GM21786 (cell line): ENCODE data around the gene DAPP1.
"Not testable (repeated sequence)": the region's sequence is repeated elsewhere in the genome, so short reads cannot be mapped to it uniquely, and the experiment has no call there.

ENCODE experiments used
- ATAC-seq: cut with Tn5 transposase; IDR thresholded peaks from one replicate; pipeline ENCODE4 v1.9.1; 2021; ENCODE audit not compliant: unreplicated experiment

The DAPP1 gene, protein sequence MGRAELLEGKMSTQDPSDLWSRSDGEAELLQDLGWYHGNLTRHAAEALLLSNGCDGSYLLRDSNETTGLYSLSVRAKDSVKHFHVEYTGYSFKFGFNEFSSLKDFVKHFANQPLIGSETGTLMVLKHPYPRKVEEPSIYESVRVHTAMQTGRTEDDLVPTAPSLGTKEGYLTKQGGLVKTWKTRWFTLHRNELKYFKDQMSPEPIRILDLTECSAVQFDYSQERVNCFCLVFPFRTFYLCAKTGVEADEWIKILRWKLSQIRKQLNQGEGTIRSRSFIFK

DNA sequence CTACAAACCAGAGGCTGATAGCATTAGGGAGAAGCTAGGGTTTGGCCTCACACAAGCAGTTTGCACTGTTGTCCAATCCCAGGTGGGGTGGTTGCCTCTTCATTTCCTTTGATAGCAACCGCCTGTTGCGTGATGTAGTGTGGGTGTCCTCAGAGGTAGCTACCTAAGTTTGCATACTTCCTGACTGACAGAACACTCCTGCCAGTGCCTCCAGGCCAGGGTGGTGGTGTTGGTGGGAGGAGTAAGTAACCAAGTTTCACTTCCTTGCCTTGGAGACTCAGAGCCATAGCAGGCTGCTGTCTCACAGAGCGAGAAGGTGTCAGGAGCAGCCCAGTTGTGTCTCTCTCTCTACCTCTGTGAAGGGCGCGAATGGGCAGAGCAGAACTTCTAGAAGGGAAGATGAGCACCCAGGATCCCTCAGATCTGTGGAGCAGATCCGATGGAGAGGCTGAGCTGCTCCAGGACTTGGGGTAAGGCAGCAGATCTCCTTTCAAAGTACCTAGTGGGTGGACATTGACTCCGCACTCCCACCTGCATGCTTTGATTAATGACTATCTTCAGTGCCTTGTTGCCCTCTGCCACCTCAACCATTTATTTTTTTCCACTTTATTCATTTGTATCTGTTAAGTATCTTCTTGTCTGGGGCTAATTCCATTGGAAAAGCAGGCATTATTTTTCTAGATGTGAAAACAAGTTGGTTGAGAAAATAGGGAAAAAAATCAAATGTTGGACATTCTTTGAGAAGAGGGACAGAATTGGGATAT is at the start of gene DAPP1:
DAPP1 (plus strand) TSS at position 283 of the 764 bp plus-strand sequence; CDS start at position 370, 87 bp downstream.
- peak; percentile 92 for ATAC-seq

DNA sequence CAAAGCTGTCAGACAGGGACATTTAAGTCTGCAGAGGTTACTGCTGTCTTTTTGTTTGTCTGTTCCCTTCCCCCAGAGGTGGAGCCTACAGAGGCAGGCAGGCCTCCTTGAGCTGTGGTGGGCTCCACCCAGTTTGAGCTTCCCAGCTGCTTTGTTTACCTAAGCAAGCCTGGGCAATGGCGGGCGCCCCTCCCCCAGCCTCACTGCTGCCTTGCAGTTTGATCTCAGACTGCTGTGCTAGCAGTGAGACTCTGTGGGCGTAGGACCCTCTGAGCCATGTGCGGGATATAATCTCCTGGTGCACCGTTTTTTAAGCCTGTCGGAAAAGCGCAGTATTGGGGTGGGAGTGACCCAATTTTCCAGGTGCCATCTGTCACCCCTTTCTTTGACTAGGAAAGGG is 45.8 kb upstream of the DAPP1 start:
- ATAC-seq, result not testable (repeated sequence)

DNA sequence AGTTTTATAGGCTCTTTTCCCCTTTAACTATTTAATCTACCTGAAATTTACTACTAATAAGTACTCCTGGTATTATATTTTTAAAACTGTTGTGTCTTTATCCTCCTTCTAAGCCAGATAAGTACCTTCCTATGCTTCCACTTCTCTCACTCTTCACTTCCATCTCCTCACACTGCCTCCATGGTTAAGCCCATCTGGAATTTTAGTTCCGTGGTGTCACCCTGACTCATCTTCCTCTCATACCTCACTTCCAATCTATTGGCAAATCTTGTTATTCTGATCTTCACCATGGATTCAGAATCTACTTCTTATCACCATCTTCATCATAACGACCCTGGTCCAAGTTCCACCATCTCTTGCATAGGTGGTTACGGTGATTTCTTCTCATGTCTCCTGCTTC is 32.7 kb upstream of the DAPP1 start:
- no peak for ATAC-seq

DNA sequence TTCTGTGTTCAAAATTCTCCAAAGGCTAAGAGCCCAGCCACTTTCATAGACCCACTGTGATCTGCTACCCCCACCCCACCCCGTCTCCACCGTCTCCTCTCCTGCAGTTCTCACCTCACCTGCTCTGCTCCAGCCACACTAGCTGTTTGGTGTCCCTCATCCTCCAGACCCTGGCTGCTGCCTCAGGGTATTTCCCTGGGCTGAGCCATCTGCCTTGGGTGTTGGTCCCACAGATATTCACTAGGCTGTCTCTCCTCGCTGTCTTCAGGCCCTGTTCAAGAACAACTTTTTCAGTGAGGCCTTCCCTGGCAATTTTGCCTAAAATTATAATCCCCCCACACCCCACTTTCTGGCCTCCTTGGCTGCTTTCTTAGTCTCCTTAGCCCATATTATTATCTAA is 31.8 kb upstream of the DAPP1 start:
- no peak for ATAC-seq

DNA sequence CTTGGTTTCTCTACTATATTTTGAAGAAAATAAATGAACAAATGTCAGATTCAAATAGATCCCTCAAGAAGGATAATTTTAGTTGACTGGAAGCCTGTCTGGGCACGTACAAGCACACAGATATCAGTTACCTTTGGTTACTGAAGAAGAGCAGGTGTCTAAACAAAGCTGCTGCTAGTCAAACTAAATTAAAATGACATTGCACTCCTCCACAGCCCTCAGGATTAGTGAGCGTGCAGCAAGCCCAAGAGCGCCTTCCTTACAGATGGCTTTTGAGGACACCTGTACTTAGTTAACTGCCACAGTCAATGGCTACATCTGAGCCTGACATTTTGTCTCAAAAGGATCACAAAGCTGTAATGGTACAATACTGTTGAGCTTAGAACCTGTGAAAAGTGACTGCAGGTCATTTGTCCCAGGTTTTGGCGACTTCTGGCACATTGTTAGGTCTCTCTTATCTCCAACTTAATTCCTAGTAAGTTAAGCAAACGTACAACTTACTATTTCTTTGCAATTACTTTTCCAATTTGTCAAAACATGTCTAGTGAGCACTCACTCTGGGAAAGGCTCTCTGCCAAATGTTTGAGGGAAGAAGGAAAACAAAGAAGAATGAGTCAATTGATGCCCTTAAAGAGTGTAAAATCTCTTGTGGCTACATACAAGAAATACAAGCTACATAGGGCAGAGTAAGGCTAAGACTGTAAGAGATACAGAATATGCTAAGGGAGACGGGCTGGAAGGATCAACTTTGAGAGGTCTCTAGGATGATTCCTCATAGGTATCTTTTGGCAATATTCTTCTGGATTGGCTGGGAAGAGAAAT is 25.6 kb upstream of the DAPP1 start:
- no peak for ATAC-seq

DNA sequence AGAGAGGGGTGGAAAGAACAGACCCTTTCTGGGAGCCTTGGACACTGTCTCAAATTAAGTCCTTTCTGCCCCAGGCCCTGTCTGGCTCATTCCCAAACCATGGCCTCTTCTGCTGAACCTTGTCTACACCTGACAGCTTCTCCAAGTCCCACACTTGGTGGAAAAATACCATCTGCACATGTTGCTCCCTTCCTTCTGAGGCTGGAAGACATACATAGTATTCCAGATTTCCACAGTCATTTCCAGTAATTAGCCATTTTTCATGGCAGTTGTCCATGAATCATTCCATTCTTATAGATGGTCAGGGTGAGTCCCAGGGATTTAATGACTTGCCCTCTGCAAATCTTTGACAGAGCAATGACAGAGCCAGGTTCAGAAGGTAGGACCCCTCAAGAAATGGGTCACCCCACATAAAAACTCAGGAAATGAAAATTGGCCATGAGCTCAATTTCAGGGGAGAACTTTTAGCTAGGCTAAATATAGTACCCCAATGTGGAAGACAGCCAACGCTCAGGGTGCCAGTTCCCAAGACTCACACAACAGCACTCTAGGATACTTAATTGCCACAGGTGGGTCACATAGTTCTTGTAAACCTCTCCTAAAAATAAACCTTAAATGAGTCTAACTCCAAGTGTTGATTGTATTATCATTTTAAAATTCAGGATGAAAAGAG is 16.2 kb upstream of the DAPP1 start:
- ATAC-seq, result no peak

DNA sequence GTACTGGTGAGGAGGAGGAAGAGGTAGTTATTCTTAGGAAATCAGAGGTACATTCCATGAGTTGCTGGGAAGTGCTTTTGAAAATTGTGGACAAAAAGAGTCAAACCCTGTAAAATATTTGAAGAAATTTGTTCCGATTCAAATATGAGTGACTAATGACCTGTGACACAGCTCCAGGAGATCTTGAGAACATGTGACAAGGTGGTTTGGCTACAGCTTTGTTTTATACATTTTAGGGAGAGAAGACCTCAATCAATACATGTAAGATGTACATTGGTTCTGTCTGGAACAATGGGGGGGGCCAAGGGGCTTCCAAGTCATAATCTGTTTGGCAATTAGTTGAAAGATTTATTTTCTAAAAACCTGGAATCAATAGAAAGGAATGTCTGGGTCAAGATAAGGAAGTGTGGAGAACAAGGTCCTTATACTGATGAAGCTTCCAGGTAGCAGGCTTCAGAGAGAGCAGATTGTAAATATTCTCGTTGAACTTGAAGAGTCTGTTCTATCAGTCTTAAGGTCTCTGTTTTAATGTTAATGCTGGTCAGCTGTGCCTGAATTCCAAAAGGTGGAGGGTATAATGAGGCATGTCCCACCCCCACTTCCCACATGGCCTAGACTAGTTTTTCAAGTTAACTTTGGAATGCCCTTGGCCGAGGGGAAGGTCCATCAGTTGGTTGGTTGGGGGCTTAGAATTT is 15.5 kb upstream of the DAPP1 start:
- ATAC-seq, result no peak

DNA sequence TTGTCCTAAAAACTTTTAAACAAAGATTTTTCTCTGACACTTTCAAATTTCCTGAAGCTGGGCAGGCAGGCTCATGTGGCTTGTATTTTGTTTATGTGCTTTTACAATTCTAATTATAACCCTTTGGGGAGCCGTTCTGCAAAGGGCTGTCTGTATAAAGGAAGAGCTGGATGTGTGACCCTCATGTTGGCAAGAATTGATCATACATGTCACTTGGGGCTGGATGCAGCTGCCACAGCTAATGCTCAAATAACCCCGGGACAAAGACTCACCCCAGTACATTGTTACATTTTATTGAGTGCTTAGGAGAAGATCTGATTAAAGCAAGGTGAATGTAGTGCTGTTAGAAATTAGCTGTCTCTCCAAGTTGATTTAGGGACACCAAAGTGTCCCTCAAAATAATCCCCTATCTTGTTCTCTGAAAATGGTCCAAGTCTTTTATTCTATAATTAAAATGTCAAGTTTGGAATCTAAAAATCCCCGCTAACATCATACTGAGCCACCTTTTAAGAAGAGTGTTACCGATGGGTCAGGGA is 13.0 kb upstream of the DAPP1 start:
- no peak for ATAC-seq

DNA sequence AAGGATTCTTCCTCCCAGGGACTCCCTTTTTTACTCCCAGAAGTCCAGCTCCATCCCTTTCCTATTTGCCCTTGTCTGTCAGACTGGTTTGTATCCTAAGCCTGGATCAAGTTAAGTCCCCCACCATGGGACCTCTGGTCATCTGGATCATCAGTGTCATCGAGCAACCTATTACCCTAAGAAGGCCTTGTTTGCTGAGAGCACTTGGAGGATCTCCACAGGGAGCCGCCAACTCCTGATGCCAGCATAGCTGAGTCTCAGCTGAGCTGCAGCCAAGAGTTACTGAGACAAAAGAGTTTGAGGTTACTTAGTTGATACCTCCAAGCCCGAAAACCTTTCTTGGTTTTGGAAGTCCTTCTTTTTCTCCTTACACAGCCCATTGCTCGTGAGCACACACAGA is 10.1 kb upstream of the DAPP1 start:
- no peak for ATAC-seq

DNA sequence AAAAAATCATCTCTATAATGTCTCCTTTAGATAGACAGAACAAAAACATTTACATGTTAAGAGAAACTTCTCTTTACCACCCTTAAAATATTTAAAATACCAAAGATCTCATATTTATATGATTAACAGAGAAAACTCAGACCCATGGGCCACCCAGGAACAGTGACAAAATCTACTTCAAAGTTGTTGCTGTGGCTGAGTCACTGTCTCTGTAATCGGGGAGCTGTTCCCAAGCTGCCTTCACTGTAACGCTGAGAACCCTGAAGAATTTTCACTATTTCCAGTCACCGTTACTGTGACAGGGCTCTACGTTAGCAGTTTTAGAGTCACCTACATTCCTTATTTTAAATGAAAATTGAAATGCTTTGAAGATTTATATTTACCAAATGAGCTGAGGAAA is 9.0 kb upstream of the DAPP1 start:
- no peak for ATAC-seq

DNA sequence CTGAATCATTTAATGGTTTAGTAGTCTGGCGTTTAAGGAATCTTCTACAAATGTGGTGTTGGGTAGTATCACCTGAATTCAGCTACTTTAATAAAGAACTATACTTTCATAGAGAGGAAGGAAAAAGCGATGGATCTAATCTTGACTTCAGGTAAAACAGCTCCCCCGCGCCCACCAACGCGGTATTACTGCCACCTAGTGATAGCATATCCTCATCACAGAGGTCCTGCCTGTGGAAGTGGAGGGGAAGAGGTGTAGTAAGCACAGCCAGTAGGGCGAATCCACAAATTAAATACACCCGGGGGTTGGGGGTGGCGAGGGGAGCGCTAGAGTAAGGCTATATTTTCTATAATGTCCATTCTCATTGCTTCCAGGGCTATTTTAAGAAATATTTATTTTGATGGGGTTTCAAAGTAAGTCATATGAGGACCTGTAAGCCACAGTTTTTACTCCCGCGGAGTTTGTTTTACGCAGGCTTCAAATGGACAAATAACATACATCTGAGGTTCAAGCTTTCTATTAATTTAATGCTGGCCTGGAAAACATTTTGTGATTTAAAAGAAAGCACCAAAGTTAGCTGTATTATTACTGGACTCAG is 8.3 kb upstream of the DAPP1 start:
- peak; percentile 90 for ATAC-seq

DNA sequence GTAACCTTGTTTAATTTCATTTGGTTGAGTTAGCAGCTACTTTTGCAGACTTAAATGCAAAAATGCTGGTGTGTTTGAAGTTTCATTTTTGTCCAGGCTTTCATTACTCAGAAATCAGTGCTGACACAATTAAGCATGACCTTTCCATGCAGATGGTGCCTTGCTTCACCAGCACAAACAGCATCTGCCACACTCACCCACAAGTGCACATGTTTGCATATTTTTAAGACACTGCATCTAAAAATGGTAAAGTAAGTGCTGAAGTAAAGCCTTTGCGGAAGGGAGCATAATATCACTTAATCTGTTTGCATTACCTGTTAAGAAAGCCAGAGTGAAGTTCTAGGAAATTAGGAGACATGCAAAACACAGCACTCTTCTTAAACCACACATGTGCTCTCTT is 7.3 kb upstream of the DAPP1 start:
- ATAC-seq, result no peak

DNA sequence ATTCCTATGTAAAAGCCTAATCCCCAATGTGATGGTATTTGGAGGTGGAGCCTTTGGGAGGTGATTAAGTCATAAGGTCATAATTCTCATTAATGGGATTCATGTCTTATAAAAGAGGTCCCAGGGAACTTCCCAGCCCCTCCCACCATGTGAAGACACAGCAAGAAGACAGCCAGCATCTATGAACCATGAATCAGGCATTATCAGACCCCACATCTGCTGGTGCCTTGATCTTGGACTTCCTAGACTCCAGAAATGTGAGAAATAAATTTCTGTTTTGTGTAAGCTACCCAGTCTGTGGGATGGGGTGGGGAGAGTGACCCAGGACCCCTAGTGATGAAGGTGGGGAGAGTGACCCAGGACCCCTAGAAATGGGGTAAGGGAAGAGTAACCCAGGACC is 6.1 kb upstream of the DAPP1 start:
- no peak for ATAC-seq

DNA sequence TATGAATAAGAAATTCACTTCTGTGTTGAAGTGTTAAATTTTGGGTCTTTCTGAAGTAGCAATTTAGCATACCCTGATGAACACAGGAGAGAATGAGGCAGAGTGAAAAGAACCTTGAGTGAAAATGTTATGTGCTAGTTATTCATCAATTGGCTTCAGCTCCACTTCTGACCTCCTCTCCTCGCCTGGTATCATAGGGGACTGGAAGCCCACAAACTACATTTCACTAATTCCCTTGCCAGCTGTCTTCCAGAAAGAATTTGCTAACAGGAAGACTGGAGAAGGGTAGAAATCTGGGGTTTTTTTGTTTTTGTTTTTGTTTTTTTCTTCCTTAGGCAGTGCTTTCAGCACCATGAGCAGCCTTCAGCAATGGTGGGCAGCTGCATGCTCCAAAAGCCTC is 5.5 kb upstream of the DAPP1 start:
- ATAC-seq, result no peak

DNA sequence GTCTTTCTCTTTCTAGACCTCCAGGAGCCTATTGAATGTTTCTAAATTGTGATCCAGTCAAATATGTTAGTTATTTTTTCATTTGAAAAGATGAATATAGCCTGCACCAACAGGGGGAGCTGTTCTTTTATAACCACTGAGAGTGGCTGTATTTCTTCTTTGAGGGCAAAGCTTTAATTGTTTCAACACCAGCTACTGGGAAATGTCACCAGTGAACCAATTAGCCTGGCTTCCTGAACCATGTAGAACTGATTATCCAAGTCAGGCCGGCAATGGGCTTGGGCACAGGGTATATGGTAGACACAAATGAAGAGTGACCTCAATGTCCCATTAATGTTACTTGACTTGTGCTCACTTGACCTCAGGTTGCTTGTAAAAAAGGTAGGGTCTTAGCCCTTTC is 4.8 kb upstream of the DAPP1 start:
- ATAC-seq, result no peak

DNA sequence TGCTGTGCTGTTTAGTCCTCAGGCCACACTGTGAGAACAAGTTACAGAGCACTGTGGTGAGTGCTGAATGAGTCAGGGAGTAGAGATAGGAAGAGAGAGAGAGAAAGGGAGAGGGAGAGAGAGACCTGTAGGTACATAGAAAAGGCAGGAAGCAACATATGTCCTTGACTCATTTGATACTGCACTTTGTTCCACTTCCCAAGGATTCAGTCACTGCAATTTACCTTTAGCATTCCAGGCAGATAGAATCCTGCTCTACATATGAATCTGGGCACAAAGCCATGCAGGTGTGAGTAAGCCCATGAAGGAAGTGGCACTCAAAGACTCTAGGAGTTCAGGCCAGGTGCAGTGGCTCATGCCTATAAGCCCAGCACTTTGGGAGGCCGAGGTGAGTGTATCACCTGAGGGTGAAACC is 1.0 kb upstream of the DAPP1 start:
- ATAC-seq, result no peak

DNA sequence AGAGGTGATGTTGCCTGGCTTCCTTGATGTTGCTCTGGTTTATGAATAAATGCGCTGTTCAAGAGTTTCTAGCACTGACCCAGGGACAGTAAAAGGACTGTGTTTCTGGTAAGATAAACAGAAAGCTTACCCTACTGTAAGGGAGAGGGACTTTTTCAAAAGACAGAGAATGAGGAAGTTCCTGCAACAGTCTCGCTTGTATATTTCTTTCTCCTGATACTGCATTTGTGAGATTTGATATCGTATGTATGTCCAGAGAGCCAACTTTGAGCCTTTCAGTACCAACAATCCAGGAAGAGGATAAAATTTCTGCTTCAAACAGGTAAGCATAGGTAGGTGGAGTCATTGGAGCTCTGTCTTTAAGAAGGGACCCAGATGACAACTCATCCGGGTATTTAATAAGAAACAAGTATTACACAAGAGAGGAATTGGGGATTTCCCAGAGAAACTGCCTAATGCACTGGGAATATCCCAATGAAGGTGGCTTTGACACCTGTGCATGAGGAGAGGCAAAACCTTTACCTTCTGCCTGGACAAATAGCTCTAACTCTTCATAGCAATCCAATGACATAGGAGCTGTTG is 773 bp downstream of the DAPP1 start:
- ATAC-seq, result peak; percentile 23

DNA sequence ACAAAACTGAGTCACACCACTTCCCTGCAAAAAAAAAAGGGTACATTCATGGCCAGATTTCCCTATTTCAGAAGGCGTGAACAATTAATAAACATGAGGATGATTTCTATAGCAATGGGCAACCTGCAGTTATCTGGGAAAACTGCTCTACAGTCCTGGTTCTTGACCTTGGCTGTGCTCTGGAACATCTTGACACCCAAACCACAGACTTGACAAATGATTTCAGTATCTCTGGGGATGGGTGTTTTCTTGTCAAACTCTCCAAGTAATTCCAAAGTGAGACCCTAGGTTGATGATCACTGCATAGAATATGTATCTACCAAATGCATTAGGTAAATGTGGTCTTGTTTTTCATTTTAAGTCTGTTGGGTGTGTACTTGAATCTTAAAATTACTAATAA is 2.0 kb downstream of the DAPP1 start:
- ATAC-seq, result no peak

DNA sequence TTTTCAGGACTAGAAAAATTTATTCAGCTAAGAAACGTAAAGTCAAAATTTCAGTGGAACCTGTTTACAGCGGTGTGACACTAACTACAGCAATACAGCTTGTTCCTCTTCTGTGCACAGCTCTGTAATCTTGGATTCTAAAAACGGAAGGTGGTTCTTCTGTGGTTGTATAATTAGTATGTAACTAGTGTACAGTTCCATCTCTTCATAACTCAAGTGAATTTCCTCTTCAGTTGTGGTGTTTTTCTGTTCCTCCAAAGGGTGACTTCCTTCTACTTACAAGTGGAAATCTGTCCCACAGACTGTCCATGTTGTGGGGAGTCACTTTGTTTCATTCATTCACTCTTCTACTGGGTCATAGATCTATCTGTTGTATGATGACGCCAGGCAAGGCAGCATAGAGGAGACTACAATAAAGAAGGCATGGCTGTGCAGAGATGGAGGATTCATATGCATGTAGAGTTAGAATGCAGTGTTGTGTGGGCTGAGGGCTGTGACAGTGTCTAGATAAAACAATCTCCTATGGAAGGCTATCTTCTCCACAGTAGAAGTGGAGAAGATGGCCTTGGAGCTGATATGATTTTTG is 5.4 kb downstream of the DAPP1 start:
- ATAC-seq, result peak; percentile 81
